ENCODE results near the gene PIEZO2.

Gene PIEZO2

GRCh38 chr18:10995550-10995949 lies 153.8 kb downstream of the PIEZO2 start:
- peak; percentile 67 for FAIRE-seq
- TF ChIP-seq POLR2AphosphoS5 (IDR thresholded peaks at IDR 0.05; ENCODE audit: low read depth, low read length), result no peak
- TF ChIP-seq TAF1 (IDR thresholded peaks at IDR 0.05; ENCODE audit: borderline replicate concordance, low read depth, low read length), result no peak
- TF ChIP-seq POLR2A (IDR thresholded peaks at IDR 0.05; ENCODE audit: low read depth, low read length), result no peak
- no peak for DNase-seq (ENCODE audit: insufficient read length)

GRCh38 chr18:10989486-10989885 lies 159.9 kb downstream of the PIEZO2 start:
- FAIRE-seq (no peak), DNase-seq (ENCODE audit: insufficient read length) (no peak)
- TF ChIP-seq POLR2A (IDR thresholded peaks at IDR 0.05; ENCODE audit: low read depth, low read length), result no peak
- no peak for TF ChIP-seq POLR2AphosphoS5 (IDR thresholded peaks at IDR 0.05; ENCODE audit: low read depth, low read length)
- no peak for TF ChIP-seq TAF1 (IDR thresholded peaks at IDR 0.05; ENCODE audit: borderline replicate concordance, low read depth, low read length)

- no peak for TF ChIP-seq TAF1 (IDR thresholded peaks at IDR 0.05; ENCODE audit: borderline replicate concordance, low read depth, low read length)
- TF ChIP-seq POLR2AphosphoS5 (IDR thresholded peaks at IDR 0.05; ENCODE audit: low read depth, low read length), result no peak
- TF ChIP-seq POLR2A (IDR thresholded peaks at IDR 0.05; ENCODE audit: low read depth, low read length), result no peak
- FAIRE-seq, result no peak
- no peak for DNase-seq (ENCODE audit: insufficient read length)
Measured at GRCh38 chr18:10985689-10986088, 163.7 kb downstream of the PIEZO2 start.

GRCh38 chr18:10979411-10979810 lies 170.0 kb downstream of the PIEZO2 start:
- DNase-seq (ENCODE audit: insufficient read length) (no peak), FAIRE-seq (no peak)
- no peak for TF ChIP-seq POLR2AphosphoS5 (IDR thresholded peaks at IDR 0.05; ENCODE audit: low read depth, low read length)
- TF ChIP-seq TAF1 (IDR thresholded peaks at IDR 0.05; ENCODE audit: borderline replicate concordance, low read depth, low read length), result no peak
- no peak for TF ChIP-seq POLR2A (IDR thresholded peaks at IDR 0.05; ENCODE audit: low read depth, low read length)

- TF ChIP-seq TAF1 (IDR thresholded peaks at IDR 0.05; ENCODE audit: borderline replicate concordance, low read depth, low read length) (no peak), POLR2A (IDR thresholded peaks at IDR 0.05; ENCODE audit: low read depth, low read length) (no peak), POLR2AphosphoS5 (IDR thresholded peaks at IDR 0.05; ENCODE audit: low read depth, low read length) (no peak)
- peak; percentile 42 for FAIRE-seq
Measured at GRCh38 chr18:10977042-10977441, 172.3 kb downstream of the PIEZO2 start.

GRCh38 chr18:10973567-10974203 lies 175.7 kb downstream of the PIEZO2 start:
- FAIRE-seq, result peak; percentile 67

More at GRCh38 chr18:10977042-10977441, 172.3 kb downstream of the PIEZO2 start:
- DNase-seq (ENCODE audit: insufficient read length), result no peak

GRCh38 chr18:10971717-10972116 lies 177.7 kb downstream of the PIEZO2 start:
- no peak for TF ChIP-seq POLR2AphosphoS5 (IDR thresholded peaks at IDR 0.05; ENCODE audit: low read depth, low read length)
- FAIRE-seq, result no peak
- DNase-seq (ENCODE audit: insufficient read length), result no peak

More at GRCh38 chr18:10973567-10974203, 175.7 kb downstream of the PIEZO2 start:
- TF ChIP-seq POLR2AphosphoS5 (IDR thresholded peaks at IDR 0.05; ENCODE audit: low read depth, low read length) (no peak), POLR2A (IDR thresholded peaks at IDR 0.05; ENCODE audit: low read depth, low read length) (no peak), TAF1 (IDR thresholded peaks at IDR 0.05; ENCODE audit: borderline replicate concordance, low read depth, low read length) (no peak)
- no peak for DNase-seq (ENCODE audit: insufficient read length)

GRCh38 chr18:10965119-10965518 lies 184.2 kb downstream of the PIEZO2 start:
- TF ChIP-seq TAF1 (IDR thresholded peaks at IDR 0.05; ENCODE audit: borderline replicate concordance, low read depth, low read length), result no peak
- no peak for TF ChIP-seq POLR2A (IDR thresholded peaks at IDR 0.05; ENCODE audit: low read depth, low read length)
- no peak for TF ChIP-seq POLR2AphosphoS5 (IDR thresholded peaks at IDR 0.05; ENCODE audit: low read depth, low read length)
- FAIRE-seq, result no peak
- DNase-seq (ENCODE audit: insufficient read length), result no peak

- FAIRE-seq (peak; percentile 96), DNase-seq (ENCODE audit: insufficient read length) (no peak)
- TF ChIP-seq POLR2A (IDR thresholded peaks at IDR 0.05; ENCODE audit: low read depth, low read length) (peak; percentile 53; the same call in 1 of the 2 replicates), POLR2AphosphoS5 (IDR thresholded peaks at IDR 0.05; ENCODE audit: low read depth, low read length) (peak; percentile 38; the same call in 1 of the 2 replicates), TAF1 (IDR thresholded peaks at IDR 0.05; ENCODE audit: borderline replicate concordance, low read depth, low read length) (no peak)
Measured at GRCh38 chr18:10953672-10954071, 195.7 kb downstream of the PIEZO2 start.

GRCh38 chr18:10951631-10952544 lies 197.5 kb downstream of the PIEZO2 start:
- TF ChIP-seq POLR2AphosphoS5 (IDR thresholded peaks at IDR 0.05; ENCODE audit: low read depth, low read length) (no peak), POLR2A (IDR thresholded peaks at IDR 0.05; ENCODE audit: low read depth, low read length) (0 out of 2 replicates have a peak, but pooled peaks have one; percentile 11)
- peak; percentile 68 for FAIRE-seq
- DNase-seq (ENCODE audit: insufficient read length), result no peak

- no peak for TF ChIP-seq POLR2A (IDR thresholded peaks at IDR 0.05; ENCODE audit: low read depth, low read length)
- no peak; the same call in none of the 2 replicates for TF ChIP-seq POLR2AphosphoS5 (IDR thresholded peaks at IDR 0.05; ENCODE audit: low read depth, low read length)
- no peak for TF ChIP-seq TAF1 (IDR thresholded peaks at IDR 0.05; ENCODE audit: borderline replicate concordance, low read depth, low read length)
- FAIRE-seq, result peak; percentile 88
- no peak for DNase-seq (ENCODE audit: insufficient read length)
Measured at GRCh38 chr18:10950876-10951630, 198.3 kb downstream of the PIEZO2 start.

Data from GM12892 (cell line).